ENCODE results near the gene IGLL5.
A peak's percentile ranks its signal among the peaks of the same experiment; 100 is the strongest.

IGLL5 gene

DNA sequence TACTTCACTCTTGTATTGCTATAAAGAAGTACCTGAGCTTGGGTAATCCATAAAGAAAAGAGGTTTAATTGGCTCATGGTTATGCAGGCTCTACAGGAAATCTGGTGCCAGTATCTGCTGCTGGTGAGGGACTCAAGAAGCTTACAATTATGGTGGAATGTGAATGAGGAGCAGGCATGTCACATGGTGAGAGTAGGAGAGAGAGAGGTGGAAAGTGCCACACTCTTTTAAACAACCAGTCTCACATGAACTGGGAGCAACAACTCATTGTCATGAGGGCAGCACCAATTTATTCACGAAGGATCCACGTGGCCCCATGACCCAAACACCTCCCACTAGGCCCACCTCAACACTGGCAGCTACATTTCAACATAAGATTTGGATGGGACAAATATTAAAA lies 24.6 kb upstream of the IGLL5 start:
- no peak for DNase-seq (ENCODE audit: low spot score)

DNA sequence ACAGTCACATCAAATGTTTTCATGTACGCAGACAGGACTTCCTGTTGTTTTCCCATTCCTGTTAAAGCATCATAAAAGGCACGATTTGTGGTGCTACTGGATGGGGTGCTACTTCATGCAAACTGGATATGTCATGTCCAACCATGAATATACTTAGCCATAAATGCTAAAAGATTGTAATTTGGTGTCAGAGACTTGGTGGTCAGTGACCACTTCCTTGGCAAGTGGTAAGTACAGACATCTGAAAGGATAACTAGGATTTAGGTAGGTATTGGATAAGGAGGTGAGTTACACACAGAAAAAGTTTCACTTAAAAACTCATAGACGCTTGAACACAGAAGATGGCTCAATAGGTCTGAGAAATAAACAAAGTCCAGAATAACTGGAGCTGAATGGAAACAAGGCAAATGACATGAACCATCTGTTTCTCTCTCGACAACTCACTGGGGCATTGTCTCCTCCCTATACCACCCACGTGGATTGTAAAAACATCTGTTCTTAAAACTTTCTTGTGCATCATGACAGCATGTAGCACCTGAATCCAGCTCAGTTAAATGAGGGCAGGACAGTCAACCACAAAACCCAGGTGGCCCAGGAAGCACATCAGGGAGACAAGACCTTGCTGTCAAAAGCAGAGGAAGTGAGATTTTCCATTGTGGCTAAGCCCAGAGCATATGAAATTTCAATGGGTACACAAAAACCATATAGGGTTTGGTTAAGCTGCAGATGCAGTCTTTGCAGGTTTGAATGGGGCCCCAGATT lies 22.1 kb upstream of the IGLL5 start:
- DNase-seq (ENCODE audit: low spot score) = no peak

DNA sequence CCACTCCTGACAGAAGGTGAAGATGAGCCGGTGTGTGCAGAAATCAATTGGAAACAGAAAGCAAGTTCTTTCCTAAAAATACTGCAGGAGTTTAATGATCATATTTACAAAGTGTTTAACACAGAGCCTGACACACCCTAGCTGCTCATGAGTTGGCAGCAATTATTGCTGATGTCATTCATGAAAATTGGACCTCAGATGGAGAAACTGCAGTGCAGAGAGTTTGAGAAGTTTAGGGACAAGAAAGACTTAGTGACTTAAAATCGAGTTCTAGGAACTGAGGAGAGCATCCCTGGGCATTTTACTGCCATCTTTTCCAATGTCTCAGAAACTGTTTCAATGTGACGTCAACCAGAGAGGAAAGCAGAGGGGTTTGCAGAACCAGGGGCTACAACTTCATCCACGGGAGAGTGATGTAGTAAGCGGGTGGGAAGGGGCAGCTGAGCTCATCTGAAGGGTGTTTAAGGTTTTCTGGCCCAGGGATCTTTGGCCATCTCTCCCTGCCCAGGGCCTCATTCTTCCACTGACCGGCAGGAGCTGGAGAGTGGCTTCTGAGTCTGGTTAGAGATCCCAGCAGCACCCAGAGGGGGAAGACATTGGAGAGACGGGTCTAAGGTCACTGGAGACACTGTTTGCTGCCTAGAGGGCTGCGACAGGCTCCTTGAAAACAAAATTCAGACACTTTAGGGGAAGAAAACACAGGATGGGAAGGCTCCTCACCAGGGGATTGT lies 21.1 kb upstream of the IGLL5 start:
- DNase-seq (ENCODE audit: low spot score) = peak; percentile 24

DNA sequence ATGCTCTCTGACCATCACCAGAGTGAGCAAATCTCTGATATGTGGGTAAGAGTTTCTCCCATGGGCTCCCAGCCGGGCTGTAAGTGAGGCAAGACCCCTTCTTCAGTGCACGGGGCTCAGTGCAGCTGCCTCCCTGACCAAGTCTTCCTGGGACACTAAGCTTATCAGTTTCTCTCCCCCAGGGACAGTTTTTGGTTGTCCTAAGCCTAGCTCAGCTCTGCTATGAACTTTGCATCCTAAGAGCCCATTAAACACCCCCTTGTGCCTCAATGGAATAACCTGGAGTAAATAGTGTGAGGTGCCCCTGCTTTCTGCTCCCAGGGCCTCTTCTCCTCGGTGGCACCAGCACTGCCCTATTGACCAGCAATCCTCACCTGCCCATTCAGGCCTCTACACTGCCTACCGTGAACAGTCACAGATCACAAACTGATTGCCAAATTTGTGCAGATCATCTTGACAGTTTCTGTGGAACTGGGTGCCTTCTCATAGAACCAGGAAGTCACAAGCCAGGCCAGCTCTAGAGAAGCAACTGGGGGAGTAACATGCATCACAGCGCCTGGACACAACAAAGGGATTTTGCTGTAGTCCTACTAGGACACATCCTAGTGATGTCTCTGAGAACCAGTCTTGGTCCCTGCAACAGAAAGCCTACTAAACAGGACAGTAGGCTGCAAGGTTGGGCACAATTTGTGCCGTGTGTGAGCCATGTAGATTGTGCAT lies 19.5 kb upstream of the IGLL5 start:
- DNase-seq (ENCODE audit: low spot score) = no peak

DNA sequence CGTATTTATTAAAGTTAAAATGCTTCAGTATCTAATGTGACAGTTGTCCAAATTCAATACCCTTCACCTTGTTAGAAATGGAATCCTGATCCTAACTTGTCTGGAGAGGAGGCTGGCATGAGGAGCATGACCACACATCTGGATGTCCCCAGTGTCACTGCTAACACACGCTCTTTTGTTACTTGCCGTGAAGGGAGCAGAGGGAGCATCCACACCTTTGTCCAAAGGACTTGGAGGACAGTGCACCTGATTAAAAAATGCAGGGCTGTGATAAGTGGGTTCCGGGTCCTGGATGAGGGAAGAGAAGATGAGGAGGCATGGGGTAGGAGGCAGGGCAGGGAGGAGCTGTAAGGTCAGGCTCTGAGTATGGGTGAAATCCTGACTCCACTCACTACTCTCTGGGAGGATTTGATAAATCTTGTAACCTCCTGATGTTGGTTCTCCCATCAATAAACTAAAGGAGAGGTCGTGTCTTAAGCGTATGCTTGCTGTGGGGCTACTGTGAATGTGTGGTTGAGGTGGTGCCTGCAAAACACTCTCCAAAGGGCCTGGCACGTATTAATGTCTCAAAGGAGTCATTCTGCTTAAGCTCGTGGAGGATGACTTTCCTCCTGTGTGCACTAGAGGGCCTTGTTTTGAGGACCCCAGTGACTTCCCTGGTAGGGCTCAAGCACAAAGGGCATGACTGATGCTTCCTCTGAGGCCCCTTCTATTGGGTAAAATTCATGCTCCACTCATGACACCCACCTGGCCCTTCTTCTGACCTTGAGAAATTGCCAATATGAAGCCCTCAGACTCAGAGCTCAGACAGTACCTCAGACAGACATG lies 16.8 kb upstream of the IGLL5 start:
- DNase-seq (ENCODE audit: low spot score) = no peak

DNA sequence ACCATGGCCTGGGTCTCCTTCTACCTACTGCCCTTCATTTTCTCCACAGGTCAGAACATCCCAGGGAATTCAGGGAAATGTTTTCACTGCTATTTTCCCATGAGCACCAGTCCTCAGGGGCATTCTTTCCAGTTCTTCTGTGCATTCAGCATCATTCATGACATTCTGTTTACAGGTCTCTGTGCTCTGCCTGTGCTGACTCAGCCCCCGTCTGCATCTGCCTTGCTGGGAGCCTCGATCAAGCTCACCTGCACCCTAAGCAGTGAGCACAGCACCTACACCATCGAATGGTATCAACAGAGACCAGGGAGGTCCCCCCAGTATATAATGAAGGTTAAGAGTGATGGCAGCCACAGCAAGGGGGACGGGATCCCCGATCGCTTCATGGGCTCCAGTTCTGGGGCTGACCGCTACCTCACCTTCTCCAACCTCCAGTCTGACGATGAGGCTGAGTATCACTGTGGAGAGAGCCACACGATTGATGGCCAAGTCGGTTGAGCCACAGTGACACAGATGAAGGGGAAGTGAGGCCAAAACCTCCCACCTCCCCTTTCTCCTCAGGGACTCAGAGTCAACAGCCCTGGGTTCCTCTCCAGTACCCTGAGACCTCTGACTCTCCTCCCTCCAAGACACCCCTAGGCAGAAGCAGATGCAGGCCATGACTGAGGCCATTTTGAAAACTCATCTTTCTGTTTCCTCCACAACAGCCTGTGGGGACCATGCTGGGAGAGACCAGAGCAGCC lies 15.9 kb upstream of the IGLL5 start:
- no peak for DNase-seq (ENCODE audit: low spot score)

DNA sequence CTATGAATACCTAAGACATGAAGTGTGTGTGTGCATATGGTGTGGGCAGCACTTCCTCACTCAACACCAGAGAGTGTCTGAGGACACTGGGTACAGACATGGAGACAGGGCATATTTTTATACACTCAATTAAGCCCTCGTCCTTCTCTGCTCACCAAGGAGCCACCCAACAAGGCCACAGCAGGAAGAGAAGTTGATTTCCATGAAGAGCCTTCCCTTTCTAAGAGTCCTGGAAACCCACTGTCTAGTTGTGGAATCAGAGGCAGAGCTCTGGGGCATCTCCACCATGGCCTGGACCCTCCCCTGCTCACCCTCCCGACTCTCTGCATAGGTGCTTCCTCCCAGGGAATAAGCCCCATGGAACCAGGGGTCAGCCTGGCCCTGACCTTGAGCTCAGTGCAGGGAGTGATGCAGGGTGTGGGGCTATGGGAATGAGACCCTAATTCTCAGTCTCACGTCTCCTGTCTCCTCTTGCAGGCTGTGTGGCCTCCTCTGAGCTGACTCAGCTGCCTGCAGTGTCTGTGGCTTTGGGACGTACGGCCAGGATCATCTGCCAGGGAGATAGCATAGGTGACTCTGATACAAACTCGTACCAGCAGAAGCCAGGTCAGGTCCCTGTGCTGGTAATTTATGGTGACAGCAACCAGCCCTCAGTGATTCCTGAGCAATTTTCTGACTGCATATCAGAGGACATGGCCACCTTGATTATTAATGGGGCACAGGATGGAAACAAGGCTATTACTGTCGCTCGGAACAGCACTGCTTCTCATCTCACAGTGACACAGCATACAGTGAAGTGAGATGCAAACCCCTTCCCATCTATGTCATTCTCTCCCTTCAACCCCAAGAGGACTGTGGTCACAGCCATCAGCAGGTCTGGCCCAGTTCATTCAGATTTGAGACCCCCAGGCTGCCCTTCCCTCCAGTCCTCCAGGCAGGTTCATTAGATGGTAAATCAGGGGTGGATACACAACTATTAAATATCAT lies 14.6 kb upstream of the IGLL5 start:
- DNase-seq (ENCODE audit: low spot score) = no peak

DNA sequence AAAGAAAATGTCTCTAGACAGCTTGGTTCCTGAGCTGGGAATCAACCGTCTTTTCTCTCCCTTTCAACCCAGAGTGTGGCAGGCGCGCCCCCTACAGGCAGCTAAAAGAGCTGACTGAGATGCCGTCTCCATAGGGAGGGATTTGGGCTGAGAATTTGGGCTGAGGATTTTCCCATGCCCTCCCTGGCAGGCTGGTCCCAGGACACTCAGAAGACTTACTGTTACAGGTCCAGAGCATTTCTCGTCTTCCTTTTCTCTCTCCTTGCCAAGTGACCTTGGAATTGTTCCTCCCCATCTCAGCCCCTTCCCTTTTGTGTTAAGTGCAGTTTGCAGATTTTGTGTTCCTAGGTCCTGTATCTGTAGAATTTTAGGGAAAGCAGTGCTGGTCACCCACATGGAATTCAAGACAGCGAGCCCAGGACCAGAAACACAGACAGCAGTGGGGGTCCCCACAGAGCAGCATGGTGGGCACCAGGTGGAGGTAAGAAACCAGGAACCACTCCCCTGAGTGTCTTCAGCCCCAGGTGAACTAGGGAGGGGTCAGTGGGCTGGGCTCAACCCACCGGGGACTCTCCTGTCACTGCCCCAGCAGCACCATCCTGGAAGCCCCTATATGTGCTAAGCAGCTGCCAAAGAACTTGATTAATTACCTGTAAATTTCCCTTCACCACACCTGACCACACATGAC lies 9.9 kb upstream of the IGLL5 start:
- DNase-seq (ENCODE audit: low spot score) = peak; percentile 57

DNA sequence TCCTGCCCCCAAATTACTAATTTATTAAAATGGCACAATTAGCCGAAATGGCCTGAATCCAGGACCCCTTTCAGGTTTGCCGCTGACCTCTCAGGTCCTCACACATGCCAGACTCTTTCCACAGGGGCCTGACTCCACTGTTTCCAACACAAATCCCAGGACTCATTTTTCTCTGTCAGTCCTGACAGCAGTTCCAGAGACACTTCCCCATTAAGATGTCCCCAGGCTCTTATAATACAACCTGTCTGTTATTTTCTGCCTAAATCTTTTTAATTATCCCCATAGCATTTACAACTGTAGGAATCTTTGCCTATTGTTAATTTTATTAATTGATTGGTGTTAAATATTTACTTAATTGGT lies 9.4 kb upstream of the IGLL5 start:
- no peak for DNase-seq (ENCODE audit: low spot score)

DNA sequence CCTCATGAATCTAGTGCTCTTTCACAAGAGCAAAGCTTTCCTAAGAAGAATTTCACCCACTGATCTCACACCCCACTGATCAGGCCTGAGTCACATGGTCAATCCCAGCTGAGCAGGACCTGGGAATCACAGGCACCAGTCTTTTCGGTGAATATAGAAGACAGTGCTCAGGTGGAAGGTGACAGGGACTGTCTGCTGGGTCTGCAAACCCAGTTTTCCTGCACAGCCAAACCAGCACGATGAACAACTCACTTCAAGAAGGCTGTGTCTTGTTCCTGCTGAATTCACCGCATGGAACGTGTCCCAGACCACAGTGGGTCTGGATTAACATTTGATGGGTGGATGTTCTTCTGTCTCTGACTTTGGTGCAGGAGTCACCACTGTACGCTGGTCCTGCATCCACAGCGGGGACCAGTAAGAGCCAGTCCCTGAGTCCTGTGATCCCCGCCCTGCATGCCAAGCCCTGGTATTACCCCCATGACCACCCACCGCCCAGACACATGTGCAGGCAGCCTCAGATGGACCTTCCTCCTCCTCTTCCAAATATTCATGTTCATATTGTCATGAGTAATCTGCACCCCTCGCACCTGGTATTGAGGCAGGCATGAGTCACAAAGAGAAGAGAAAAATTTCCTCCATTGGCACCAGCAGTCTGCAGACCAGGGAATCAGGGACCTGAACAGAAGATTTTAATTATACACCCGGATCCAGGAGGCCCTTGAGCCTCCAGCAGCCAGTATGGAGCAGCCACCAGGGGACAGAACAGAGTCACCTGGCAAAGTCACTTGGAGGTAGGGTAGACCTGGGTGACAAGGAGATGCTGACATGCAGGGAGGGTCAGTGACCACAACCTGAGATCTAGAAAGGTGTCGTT lies 8.6 kb upstream of the IGLL5 start:
- no peak for DNase-seq (ENCODE audit: low spot score)

DNA sequence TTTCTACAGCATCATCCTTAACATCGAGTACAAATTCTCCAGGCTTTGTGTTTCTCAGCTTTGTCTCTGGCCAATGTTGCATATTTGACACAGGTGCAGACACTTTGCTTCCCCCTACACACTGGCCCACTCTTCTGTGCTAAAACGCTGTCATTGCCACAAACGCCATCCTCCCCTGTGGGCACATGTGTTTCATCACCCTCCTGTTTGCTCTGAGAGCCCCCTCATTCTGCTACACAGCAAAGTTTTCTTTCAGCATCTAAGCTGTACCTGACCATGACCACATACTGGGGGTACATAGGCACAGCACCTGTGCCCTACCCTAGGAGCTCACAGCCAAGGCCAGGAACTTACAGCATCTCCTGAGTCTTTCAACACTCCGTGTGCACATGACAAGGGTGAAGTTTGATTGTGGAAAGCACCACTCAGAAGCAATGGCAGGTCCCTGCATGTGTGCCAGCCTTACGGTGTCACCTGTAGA lies 7.9 kb upstream of the IGLL5 start:
- DNase-seq (ENCODE audit: low spot score) = no peak

DNA sequence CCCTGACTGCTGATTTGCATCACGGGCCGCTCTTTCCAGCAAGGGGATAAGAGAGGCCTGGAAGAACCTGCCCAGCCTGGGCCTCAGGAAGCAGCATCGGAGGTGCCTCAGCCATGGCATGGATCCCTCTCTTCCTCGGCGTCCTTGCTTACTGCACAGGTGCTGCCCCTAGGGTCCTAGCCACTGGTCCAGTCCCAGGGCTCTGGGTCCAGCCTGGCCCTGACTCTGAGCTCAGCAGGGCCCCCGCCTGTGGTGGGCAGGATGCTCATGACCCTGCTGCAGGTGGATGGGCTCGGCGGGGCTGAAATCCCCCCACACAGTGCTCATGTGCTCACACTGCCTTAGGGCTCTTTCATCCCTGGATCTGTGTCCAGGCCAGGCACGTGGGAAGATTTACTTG lies 7.0 kb upstream of the IGLL5 start:
- DNase-seq (ENCODE audit: low spot score) = no peak

DNA sequence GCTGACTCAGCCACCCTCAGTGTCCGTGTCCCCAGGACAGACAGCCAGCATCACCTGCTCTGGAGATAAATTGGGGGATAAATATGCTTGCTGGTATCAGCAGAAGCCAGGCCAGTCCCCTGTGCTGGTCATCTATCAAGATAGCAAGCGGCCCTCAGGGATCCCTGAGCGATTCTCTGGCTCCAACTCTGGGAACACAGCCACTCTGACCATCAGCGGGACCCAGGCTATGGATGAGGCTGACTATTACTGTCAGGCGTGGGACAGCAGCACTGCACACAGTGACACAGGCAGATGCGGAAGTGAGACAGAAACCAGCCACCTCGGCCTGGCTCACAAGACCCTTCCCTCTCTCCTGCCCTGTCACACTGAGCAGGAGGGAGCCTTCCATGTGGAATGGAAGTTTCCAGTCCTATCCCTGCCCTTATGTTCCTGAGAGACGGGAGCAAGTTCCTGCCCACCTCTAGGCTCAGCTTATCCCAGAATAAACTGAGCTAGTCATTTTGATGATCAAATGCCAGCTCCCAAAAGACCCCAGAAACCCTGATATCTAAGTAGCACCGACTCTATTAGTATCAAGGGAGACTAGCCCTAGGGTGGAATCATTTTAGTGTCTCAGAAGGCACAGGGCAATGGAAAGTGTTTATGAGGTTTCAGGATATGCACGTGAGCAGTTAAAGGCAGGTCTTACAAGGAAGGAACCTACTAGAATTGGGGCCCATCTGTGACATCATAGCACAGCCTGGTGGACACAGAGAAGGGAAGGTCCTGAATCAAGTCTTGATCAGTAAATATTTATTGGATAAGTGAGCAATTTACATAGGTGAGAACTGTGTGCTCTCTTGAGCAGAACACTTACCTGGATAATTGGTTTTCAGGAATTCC lies 6.3 kb upstream of the IGLL5 start:
- no peak for DNase-seq (ENCODE audit: low spot score)

DNA sequence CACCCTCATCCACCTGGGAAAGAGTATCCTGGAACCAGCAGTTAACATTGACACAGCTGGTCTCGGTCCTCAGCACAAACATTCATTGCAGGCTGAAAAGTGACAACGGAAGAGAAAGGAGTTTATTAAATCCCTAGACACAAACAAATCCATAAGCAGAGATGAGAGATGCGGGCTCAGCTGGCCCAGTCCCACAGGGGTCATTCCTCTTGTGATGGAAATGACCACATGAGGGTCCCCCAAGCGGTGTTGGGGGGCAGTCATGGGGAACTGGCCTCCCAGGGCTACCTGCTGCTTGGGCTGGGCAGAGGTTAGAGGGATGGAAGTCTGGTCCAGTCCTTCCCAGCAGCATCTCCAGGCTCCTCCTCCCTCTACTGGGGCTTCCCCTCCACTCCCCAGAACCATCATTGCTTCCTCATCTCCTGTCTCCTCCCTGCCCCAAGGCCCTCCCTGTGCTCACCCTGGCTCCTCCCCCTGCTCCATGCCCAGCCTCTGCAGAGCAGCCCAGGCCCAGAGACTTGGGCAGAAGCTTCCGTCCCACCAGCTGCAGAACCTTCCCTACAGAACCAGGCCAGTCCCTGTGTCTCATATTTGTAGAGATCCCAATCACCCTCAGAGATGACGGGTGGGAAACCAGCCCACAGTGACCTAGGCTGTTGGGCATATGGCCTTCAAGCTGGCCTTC lies 5.4 kb upstream of the IGLL5 start:
- DNase-seq (ENCODE audit: low spot score) = no peak

DNA sequence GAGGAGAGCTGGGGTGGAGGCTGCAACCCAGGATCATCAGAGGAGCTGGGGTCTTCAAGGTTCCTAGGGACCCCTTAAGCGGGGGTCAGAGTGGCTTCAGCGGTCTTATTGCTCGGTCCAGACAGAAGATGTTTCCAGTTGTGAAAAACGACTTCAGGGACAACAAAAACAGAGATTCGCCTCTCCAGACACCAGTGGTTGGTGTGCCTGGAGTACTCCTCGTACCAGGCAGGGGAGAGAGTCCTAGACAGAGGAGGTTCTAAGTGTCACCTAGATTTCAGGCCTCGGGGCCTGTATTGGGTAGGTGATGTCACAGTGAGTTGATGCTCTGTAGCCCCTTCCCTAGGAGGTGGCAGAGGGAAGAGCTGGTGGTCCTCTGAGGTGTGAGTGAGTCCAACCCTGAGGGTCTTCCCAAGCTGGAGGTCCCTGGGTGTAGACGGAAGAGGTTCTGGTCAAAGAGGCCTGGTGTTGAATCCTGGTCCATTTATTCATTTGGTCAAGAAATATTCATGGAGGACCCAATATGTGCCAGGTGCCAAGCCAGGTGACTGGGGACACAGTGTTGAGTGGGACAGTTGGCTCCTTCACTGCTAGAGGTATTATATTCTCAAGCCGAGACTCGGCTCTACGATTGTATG lies 4.4 kb upstream of the IGLL5 start:
- DNase-seq (ENCODE audit: low spot score) = no peak

Measured in hematopoietic multipotent progenitor cell treated with erythropoietin and hydrocortisone succinate and interleukin-3 and kit ligand, for 17 days (in vitro differentiated cells).